Measurements from ENCODE around the gene MED26.

MED26 gene

GRCh38 chr19:16532440-16533234 is 95.4 kb downstream of the MED26 start:
- no peak for DNase-seq

- DNase-seq, result no peak
Observed at GRCh38 chr19:16531380-16531669, 96.7 kb downstream of the MED26 start.

GRCh38 chr19:16530540-16531379 is 97.2 kb downstream of the MED26 start:
- DNase-seq, result no peak

GRCh38 chr19:16529466-16530144 is 98.4 kb downstream of the MED26 start:
- no peak for DNase-seq

GRCh38 chr19:16527971-16528521 is 100.0 kb downstream of the MED26 start:
- DNase-seq, result no peak

GRCh38 chr19:16527334-16527935 is 100.6 kb downstream of the MED26 start:
- no peak for DNase-seq

- no peak for DNase-seq
Observed at GRCh38 chr19:16525751-16526481, 102.1 kb downstream of the MED26 start.

- no peak for DNase-seq
Observed at GRCh38 chr19:16524991-16525734, 102.8 kb downstream of the MED26 start.
